HG03442 (cell line): ENCODE measurements around the gene ELL.
"Not testable (repeated sequence)": the region's sequence is repeated elsewhere in the genome, so short reads cannot be mapped to it uniquely, and the experiment has no call there.

Experiments used
- ATAC-seq: cut with Tn5 transposase; IDR thresholded peaks from one replicate; pipeline ENCODE4 v1.9.1; 2021; ENCODE audit warnings: mild to moderate bottlenecking, moderate library complexity; ENCODE audit not compliant: unreplicated experiment

ELL gene

DNA sequence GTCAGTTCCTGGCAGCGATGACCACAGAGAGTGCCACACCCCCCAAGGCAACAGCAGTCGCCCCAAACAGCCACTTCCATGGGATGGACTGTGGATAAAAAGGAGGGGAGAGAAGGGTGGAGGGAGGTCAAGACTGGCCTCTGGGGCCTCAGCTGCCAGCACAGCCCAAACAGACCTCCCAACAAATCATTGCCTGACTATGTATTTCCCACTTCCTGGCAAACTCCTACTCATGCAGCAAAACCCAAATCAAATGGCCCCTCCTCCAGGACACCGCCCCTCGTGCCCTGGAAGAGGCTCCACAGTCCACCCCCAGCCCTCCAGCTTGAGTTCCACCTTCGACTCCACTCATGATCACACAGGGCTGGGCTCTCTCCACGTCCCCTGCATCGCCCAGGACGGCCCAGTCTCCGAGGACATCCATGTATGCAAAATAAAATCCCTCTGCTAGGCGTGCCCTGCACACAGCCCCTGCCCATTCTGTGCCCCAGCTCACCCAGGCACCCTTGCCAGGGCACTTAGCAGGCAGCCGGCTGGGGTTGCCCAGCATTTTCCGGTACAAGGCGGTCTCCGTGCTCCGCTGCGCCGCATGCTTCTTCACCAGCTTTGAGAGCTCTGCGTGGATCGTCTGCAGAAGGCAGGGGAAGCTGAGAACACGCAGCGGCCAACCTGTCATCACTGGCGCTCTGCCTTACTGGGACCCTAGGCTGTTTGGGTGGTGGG is 10.5 kb upstream of the ELL start:
- no peak for ATAC-seq

DNA sequence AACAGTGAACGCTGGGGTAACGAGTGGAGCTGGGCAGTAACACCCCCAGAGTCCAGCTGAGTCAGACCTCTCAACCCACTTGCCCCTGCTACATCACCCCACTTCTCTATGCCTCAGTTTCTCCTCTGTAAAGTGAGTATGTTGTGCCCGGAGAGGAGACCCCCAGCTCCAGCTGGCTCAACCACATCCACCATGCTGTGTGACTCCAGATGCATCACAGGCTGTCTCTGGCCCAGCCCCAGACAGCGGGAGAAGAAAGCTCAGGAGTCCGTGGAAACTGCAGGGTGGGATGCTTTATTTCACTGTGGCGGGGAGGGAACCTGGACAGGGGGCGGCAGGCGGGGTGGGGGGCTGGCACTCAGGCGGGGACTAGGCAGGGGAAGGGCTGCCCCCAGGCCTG is 9.6 kb upstream of the ELL start:
- no peak for ATAC-seq

- no peak for ATAC-seq
Observed at GRCh38 chr19:18529782-18530181, 7.9 kb upstream of the ELL start.

- no peak for ATAC-seq
Observed at GRCh38 chr19:18526316-18526715, 4.4 kb upstream of the ELL start.

DNA sequence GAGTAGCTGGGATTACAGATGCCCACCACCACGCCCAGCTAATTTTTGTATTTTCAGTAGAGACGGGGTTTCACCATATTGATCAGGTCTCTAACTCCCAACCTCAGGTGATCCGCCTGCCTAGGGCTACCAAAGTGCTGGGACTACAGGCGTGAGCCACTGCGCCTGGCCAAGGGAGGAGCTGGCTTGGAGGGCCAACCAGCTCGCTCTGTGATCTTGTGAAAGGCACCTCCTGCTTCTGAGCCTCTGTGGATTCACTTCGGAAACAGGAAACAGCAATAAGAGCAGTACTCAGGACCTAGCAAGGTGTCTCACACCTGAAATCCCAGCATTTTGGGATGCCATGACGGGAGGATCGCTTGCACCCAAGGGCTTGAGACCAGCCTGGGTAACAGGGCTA is 2.0 kb upstream of the ELL start:
- no peak for ATAC-seq

- ATAC-seq: not testable (repeated sequence)
Observed at GRCh38 chr19:18522862-18523440, 1.1 kb upstream of the ELL start.

- ATAC-seq: peak; percentile 80
Observed at GRCh38 chr19:18522124-18522861, 423 bp upstream of the ELL start.

DNA sequence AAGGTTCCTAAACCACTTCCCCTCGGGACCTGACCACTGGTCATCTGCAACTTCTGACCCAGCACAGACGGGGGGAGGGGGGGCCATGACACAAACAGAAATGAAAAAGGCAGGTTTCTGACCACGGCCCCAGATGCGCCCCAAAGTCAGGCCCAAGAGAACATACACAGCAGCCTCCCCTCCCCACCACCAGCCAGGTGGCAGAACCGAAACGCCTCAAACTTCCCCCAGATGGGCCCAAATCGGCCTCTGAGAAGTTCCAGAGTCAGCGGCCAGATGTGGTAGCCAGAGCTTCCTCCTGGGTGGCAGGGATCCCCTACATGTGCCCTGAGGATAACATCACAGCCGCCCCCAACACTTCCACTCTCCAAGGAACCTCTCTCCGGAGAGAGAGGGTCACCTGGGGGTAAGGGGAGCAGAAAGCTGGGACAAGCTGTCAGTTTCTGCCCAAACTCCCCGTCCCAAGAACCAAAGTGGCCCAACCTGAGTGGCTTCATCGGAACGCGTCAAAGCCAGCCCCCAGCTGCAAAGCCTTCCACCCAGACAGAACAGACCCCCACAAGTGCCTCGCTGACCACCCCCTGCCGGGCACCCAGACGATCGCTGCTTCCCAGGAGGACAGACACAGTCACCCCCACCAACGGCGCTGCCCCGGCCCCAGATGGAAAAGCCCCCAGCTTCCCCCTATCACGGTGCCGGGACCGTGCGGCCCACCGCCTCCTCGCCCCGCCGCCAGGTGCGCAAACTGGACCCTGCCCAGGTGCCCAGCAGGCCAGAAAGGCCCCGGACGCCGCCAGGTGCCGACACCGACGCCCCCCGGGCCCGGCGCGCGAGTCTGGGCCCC is 800 bp downstream of the ELL start:
- no peak for ATAC-seq

DNA sequence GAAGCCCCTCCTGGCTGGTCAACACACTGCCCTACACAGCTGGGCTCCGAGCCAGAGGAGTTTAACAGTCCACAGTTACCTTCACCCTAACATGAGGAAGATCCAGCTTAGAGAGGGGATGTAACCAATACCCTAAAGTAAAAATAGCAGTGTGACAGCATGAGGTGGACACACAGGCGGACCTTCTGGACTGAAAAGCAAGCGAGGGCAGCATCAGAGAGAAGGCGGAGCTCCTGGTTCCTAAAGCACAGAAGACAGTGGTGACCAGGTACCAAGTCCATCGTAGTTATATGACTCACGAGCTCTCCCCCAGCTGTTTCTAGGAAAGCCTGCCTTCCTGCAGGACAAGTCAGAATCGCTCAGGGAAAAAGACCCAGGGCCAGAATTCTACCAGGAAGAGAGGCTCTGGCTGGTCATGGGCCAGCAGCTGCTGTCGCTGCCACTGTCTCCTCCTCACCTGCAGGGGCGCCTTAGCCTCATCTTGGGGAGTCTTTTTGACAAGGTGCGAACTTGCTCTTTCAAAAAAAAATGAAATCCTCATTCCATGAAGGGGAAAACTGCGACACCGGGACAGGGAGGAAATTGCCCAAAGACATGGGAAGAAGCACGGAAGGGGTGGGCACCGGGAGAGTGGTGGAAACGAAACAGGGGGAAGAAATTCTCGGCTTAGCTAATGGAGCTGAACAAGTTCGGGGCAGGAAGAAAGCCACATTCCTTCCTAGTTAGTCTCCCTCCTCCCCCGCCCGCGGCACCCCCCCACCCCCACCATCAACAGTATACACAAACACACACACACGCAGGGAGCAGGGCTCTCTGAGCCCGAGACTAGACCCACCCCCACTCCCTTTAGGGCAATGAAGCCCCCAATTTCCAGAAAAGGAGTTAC is 1.7 kb downstream of the ELL start:
- ATAC-seq: no peak

GRCh38 chr19:18518639-18519038 is 3.2 kb downstream of the ELL start:
- no peak for ATAC-seq

GRCh38 chr19:18517606-18518005 is 4.3 kb downstream of the ELL start:
- no peak for ATAC-seq

DNA sequence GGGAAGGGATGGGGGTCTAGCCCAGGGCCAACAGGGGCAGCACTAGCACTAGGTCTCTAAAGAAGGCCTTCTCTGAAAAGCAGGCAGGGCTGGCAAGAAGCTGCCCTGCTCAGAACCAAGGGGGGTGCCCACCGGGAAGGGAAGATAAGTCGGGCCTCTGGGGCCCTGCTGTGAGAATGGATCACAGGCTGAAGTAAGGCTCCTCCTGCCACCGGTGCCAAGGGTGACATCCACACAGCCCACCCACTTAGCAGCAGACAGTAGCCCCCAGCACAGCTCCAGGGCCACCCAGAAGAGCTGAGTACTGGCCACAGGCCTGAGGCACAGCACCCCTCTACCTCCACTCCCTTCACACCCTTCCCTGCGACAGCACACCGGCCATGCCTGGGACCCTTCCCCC is 5.9 kb downstream of the ELL start:
- no peak for ATAC-seq

- no peak for ATAC-seq
Observed at GRCh38 chr19:18514800-18515682, 6.8 kb downstream of the ELL start.

GRCh38 chr19:18513868-18514267 is 8.0 kb downstream of the ELL start:
- no peak for ATAC-seq

- no peak for ATAC-seq
Observed at GRCh38 chr19:18510216-18510615, 11.7 kb downstream of the ELL start.

DNA sequence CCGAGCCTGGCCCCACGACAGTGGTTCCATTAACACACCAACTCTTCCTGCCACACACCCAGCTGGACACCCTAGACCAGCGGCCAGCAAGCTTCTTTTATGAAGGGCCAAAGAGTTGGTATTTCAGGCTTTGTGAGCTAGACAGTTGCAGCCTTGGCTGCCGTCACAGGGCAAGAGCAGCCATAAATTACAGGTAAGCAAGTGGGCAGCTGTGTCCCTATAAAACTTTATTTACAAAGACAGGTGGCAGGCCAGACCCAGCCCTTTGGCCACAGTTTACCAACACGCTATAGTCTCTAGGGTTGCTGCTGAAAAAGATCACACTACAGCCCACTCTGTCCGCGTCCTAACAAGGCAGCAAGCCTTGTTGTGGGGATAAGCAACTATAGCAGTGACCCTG is 13.3 kb downstream of the ELL start:
- no peak for ATAC-seq

DNA sequence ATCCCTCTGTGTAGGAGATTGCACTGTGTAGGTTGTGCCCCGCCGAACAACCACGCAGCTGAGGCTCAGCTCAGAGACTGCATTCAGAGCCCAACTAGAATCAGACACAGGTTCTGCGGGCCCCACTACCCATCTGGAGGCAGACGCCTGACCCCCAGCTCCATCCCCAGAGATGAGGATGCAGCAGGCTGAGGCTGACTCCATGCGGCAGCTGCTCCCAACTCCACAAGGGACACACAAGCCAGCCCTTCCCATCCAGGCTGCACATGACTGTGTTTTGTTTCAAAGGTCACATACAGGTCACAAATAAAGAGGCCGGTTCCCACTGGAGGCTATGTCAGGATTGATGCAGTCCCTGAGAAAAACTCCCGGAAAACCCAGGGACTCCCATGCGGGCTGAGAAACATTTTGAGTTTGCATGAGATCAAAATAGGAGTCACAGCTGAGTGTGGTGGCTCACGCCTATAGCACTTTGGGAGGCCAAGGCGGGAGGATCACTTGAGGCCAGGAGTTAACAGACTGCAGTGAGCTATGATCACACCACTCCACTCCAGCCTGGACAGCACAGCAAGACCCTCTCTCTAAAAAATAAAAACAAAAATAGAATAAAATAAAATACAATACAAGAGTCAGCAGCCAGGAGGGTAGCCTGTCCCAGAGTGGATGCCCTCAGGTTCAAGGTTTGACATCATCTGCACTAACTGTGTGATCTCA is 14.0 kb downstream of the ELL start:
- no peak for ATAC-seq

DNA sequence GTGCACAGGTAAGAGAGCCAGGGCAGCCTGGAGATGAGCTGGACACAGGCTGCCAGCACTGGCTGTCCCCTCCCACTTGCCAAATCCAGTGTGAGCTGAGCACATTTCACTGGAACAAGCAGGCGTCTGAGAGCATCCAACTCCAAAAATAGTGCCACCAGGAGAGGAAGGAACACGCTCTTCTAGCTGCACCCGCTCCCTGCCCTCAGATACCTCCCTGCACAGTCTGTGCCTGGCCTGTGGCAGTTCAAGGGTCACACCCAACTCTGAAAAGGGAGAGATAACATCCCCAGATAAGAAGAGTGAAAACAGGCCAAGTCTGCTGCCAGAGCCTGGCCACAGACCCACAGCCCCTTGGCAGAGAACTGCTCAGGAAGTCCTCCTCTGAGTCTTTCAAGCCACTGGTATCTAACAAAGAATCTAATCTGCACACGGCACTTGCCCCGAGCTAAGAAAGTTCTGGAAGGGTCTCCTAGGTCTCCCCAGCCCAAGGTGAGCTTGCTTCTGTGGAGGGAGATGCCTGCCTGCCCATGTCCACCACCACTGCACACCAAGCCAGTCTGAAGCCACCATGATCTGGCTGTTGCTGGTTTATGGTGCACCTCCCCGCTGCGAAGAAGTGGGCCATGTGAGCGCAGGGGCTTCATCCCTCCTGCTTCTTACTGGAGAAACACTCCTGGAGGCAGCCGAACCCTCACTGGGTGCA is 14.7 kb downstream of the ELL start:
- no peak for ATAC-seq
